ENCODE measurements around the gene C9orf43. TPM values are rescaled to one million over a fixed set of nuclear protein-coding genes. Genes with fewer than 3 reads are reported as not detected.

C9orf43 gene
- polyA plus RNA-seq, 1 donor, result 0.28 TPM

- DNase-seq, result peak; percentile 57
These were observed 58.3 kb downstream of the C9orf43 start for GRCh38 chr9:113468716-113469448.

GRCh38 chr9:113471143-113471542, 60.6 kb downstream of the C9orf43 start:
- DNase-seq, result no peak

GRCh38 chr9:113471566-113471965, 61.0 kb downstream of the C9orf43 start:
- DNase-seq, result no peak

- DNase-seq, result no peak
These were observed 61.7 kb downstream of the C9orf43 start for GRCh38 chr9:113472199-113472598.

- DNase-seq, result no peak
These were observed 63.9 kb downstream of the C9orf43 start for GRCh38 chr9:113474360-113475028.

- no peak for DNase-seq
These were observed 64.5 kb downstream of the C9orf43 start for GRCh38 chr9:113475031-113475430.

- DNase-seq, result no peak
These were observed 65.4 kb downstream of the C9orf43 start for GRCh38 chr9:113475992-113476391.

- DNase-seq, result no peak
These were observed 66.0 kb downstream of the C9orf43 start for GRCh38 chr9:113476511-113476916.

- no peak for DNase-seq
These were observed 66.5 kb downstream of the C9orf43 start for GRCh38 chr9:113477058-113477457.

- DNase-seq, result no peak
These were observed 67.1 kb downstream of the C9orf43 start for GRCh38 chr9:113477661-113478060.

- no peak for DNase-seq
These were observed 68.7 kb downstream of the C9orf43 start for GRCh38 chr9:113479174-113479621.

Other genes starting within 250 kb of the C9orf43 start
- gene FKBP15, start 189.5 kb upstream of the C9orf43 start, polyA plus RNA-seq (ENCODE audit: insufficient read length), result 22.4 TPM
- 7.4 TPM for gene SLC31A1, start 189.2 kb upstream of the C9orf43 start, polyA plus RNA-seq (ENCODE audit: insufficient read length)
- 19.2 TPM for gene CDC26, start 135.2 kb upstream of the C9orf43 start, polyA plus RNA-seq (ENCODE audit: insufficient read length)
- gene PRPF4, start 135.1 kb upstream of the C9orf43 start, polyA plus RNA-seq (ENCODE audit: insufficient read length), result 19.4 TPM
- gene RNF183, start 107.4 kb upstream of the C9orf43 start, polyA plus RNA-seq (ENCODE audit: insufficient read length), result not detected
- gene WDR31, start 70.5 kb upstream of the C9orf43 start, polyA plus RNA-seq (ENCODE audit: insufficient read length), result 2.3 TPM
- gene BSPRY, start 61.2 kb upstream of the C9orf43 start, polyA plus RNA-seq (ENCODE audit: insufficient read length), result 0.52 TPM
- gene HDHD3, start 33.8 kb upstream of the C9orf43 start, polyA plus RNA-seq (ENCODE audit: insufficient read length), result 4.9 TPM
- 20.7 TPM for gene ALAD, start 9.5 kb upstream of the C9orf43 start, polyA plus RNA-seq (ENCODE audit: insufficient read length)
- gene POLE3, start 72 bp upstream of the C9orf43 start, polyA plus RNA-seq (ENCODE audit: insufficient read length), result 46.6 TPM
- 44.8 TPM for gene RGS3, start 53.0 kb downstream of the C9orf43 start, polyA plus RNA-seq (ENCODE audit: insufficient read length)

All from hindlimb muscle (tissue), 1 donor.